ENCODE measurements around the gene NLGN1. TPM values are rescaled to one million over a fixed set of nuclear protein-coding genes. Genes with fewer than 3 reads are reported as not detected.
"Not testable (repeated sequence)": the region's sequence is repeated elsewhere in the genome, so short reads cannot be mapped to it uniquely, and the experiment has no call there.

NLGN1 gene
- total RNA-seq, 2 donors from 2014 or later = 0.67 to 1.3 TPM

DNA sequence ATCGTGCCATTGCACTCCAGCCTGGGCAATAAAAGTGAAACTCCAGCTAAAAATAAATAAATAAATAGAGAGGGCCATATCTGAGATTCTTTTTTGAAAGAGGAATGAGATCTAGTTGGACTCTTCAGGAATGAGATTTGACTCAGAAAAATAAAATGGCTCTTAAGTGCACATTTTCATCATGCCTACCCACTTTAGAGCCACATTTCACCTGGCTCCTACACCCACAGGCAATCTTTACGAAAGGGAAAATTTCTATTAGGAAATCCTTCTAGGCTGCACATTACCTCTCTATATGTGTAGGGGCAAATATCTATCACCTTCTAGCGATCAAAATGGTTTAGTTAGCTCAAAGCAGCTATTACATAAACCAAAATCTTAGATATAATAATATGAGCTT, 16.9 kb upstream of the NLGN1 start:
- Histone ChIP-seq H3K9me3 (no peaks in the 10 kb centered on the region), H3K36me3 (no peaks in the 10 kb centered on the region), H3K4me3 (no peak overlapping the region), H3K27me3 (no peaks in the 10 kb centered on the region), H3K9ac (ENCODE audit: low read depth in 2 of 2, low read length in 2 of 2) (no peak overlapping the region), H3K27ac (no peak overlapping the region), H3K4me1 (no peaks in the 10 kb centered on the region)
- no peak for DNase-seq
- TF ChIP-seq, protein P1, sequence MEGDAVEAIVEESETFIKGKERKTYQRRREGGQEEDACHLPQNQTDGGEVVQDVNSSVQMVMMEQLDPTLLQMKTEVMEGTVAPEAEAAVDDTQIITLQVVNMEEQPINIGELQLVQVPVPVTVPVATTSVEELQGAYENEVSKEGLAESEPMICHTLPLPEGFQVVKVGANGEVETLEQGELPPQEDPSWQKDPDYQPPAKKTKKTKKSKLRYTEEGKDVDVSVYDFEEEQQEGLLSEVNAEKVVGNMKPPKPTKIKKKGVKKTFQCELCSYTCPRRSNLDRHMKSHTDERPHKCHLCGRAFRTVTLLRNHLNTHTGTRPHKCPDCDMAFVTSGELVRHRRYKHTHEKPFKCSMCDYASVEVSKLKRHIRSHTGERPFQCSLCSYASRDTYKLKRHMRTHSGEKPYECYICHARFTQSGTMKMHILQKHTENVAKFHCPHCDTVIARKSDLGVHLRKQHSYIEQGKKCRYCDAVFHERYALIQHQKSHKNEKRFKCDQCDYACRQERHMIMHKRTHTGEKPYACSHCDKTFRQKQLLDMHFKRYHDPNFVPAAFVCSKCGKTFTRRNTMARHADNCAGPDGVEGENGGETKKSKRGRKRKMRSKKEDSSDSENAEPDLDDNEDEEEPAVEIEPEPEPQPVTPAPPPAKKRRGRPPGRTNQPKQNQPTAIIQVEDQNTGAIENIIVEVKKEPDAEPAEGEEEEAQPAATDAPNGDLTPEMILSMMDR (IDR thresholded peaks at IDR 0.05) = no peak
- intact Hi-C loops (cut with DNase I) = no loop called here

DNA sequence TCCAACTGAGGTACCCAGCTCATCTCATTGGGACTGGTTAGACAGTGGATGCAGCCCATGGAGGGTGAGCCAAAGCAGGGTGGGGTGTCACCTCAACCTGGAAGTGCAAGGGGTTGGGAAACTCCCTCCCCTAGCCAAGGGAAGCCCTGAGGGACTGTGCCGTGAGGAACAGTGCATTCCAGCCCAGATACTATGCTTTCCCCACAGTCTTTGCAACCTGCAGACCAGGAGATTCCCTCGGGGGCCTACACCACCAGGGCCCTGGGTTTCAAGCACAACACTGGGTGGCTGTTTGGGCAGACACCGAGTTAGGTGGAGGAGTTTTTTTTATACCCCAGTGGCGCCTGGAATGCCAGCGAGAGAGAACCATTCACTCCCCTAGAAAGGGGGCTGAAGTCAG, 15.6 kb upstream of the NLGN1 start:
- H3K4me3 ChIP-seq; H3K36me3 ChIP-seq; DNase-seq; H3K27me3 ChIP-seq; H3K9me3 ChIP-seq; H3K27ac ChIP-seq; H3K9ac ChIP-seq (ENCODE audit: low read depth in 2 of 2, low read length in 2 of 2); intact Hi-C loops (cut with DNase I); H3K4me1 ChIP-seq: not testable (repeated sequence)

DNA sequence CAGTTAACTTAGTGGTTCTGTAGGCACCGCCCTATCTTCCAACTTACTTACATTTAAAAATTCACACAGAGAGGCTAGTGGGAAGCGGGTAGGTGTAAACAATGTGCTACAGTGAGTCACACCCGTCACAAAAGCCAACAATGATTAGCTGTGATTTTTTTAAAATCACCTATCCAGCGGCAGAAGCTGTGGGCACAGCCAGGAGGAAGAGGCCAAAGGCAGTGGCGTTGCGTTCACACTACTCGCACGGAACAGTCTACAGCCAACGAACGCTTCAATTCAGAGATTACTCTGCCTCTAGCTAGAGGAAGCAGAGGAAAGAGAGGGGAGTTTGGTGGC, 2.5 kb upstream of the NLGN1 start:
- peaks cover 27% of the 10 kb centered on the region for H3K27me3 ChIP-seq
- intact Hi-C loops (cut with DNase I) = no loop called here
- H3K9ac ChIP-seq (ENCODE audit: low read depth in 2 of 2, low read length in 2 of 2) = peak overlapping the region in 1 of 2 donors; percentile 53
- H3K4me1 ChIP-seq = no peaks in the 10 kb centered on the region
- no peaks in the 10 kb centered on the region for H3K36me3 ChIP-seq
- H3K4me3 ChIP-seq = peak overlapping the region; percentile 46
- no peak for DNase-seq
- peak overlapping the region; percentile 37 for H3K27ac ChIP-seq
- TF ChIP-seq, protein P1 (IDR thresholded peaks at IDR 0.05) = no peak
- H3K9me3 ChIP-seq = no peaks in the 10 kb centered on the region

DNA sequence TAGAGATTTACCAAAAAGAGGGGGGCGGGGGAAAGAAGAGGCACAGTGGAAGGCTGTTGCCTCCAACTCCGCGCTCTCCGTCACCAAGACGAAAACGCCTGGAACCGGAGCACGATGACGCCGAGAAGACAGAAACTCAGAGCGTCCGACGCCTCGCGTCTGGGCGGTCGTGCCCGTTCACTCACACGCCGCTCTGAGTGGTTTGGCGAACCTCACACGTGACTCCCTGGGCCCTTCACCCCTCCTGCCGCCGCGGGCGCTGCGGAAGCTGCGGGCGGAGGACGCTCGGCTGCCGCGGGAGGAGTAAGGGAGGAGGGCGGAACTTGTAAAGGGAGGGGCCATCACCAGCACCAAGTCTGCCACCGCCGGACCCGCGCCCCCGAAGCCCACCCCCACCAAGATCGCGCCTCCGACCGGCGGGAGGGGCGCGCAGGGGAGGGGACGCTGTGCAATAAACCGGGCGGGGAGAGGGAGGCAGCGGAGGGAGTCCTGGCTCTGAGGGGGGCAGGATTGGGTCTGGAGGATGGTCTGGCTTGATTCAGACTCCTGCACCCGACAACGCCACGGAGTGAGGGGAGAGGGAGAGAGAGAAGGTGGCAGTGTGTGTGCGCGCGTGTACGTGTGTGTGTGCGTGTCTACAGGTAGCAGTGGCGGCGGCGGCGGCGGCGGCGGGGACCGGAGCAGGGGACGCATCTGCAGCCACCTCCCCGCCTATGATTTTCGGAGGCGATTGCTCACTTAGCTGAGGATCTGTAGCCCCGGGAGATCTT, 1.9 kb upstream of the NLGN1 start:
- peak overlapping the region; percentile 46 for H3K4me3 ChIP-seq
- intact Hi-C loops (cut with DNase I) = no loop called here
- H3K9ac ChIP-seq (ENCODE audit: low read depth in 2 of 2, low read length in 2 of 2) = peak overlapping the region; percentile 53 to 54
- no peaks in the 10 kb centered on the region for H3K36me3 ChIP-seq
- no peaks in the 10 kb centered on the region for H3K4me1 ChIP-seq
- no peaks in the 10 kb centered on the region for H3K9me3 ChIP-seq
- H3K27me3 ChIP-seq = peaks cover 27% of the 10 kb centered on the region
- TF ChIP-seq, protein P1 (IDR thresholded peaks at IDR 0.05) = no peak
- peak; percentile 78 for DNase-seq
- H3K27ac ChIP-seq = peak overlapping the region; percentile 37

DNA sequence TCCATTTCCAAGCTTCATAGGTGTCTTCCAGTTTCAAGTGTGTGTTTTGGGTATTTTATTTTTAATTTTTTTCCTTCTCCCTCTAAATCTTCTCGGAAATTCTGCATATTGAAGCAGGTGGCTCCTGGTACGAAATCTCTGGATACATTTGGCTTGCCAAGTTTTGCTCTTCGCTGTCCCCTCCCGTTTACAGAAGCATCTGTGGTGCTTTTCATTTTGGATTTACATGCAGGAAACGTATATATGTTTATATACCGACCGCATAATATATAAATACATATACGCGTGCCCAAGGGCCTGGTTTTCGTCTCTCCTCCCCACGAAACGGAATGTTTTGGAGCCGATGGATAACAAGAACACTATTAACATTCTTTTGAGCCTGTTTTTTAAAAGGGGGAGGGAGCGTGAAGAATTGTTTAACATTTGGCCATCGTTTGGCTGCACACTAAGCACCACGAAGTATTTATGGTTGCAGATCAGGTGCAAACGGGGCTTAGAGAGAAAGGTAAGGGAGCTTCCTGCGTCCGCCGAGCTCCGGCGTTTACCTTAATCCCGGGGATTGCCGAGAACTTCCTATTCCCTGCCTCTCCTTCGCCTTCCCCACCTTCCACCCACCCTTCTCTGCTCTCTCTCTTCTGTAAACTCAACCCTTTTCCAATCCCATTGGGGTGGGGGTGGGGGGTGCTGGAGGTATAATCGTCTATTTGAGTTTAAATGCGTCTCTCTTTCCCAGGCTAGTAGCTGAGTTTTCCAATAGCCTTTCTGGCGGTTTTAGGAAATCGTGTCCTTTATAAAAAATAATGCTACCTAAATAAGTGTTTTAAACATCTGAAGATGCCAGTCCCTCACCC, 1.1 kb upstream of the NLGN1 start:
- H3K9me3 ChIP-seq = no peaks in the 10 kb centered on the region
- H3K4me3 ChIP-seq = peak overlapping the region; percentile 46
- H3K4me1 ChIP-seq = no peaks in the 10 kb centered on the region
- no peaks in the 10 kb centered on the region for H3K36me3 ChIP-seq
- peaks cover 27% of the 10 kb centered on the region for H3K27me3 ChIP-seq
- H3K9ac ChIP-seq (ENCODE audit: low read depth in 2 of 2, low read length in 2 of 2) = peak overlapping the region in 1 of 2 donors; percentile 26
- DNase-seq = peak; percentile 16
- H3K27ac ChIP-seq = no peak overlapping the region
- TF ChIP-seq, protein P1 (IDR thresholded peaks at IDR 0.05) = no peak
- intact Hi-C loops (cut with DNase I) = no loop called here

DNA sequence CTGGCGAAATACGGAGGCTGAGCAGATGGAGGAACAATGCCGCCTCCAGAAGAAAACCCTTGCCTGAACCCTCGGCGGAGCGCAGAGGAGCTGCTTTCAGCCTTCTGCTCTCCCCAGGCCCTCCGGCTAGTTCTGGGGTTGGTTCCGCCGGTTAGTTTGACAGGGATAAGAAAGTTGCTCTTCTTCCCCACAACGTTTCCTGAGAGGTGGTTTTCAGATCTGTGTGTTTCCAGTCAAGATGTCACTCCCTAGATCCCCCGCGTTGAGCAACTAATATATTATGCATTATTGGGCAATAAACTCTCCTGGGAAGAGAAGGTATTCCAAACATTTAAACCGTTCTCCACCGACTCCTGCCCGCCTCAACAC, 551 bp downstream of the NLGN1 start:
- peak overlapping the region; percentile 49 for H3K27ac ChIP-seq
- DNase-seq = no peak
- H3K4me3 ChIP-seq = peak overlapping the region; percentile 46
- intact Hi-C loops (cut with DNase I) = no loop called here
- peak overlapping the region in 1 of 2 donors; percentile 72 for H3K9ac ChIP-seq (ENCODE audit: low read depth in 2 of 2, low read length in 2 of 2)
- no peaks in the 10 kb centered on the region for H3K4me1 ChIP-seq
- peaks cover 27% of the 10 kb centered on the region for H3K27me3 ChIP-seq
- H3K36me3 ChIP-seq = no peaks in the 10 kb centered on the region
- TF ChIP-seq, protein P1 (IDR thresholded peaks at IDR 0.05) = no peak
- H3K9me3 ChIP-seq = no peaks in the 10 kb centered on the region
